ENCODE measurements around the gene ELMOD3.
A peak's percentile ranks its signal among the peaks of the same experiment; 100 is the strongest.
"Not testable (repeated sequence)": the region's sequence is repeated elsewhere in the genome, so short reads cannot be mapped to it uniquely, and the experiment has no call there.

The ELMOD3 gene

GRCh38 chr2:85405201-85406059, 50.9 kb downstream of the ELMOD3 start:
- no peak for DNase-seq

- no peak for DNase-seq
Measured at GRCh38 chr2:85409845-85410583, 55.4 kb downstream of the ELMOD3 start, which contains the start of gene CAPG. CAPG (minus strand) TSS chr2:85410366; CDS start chr2:85402145, 8,221 bp downstream.

- DNase-seq = no peak
Measured at GRCh38 chr2:85410584-85411404, 56.2 kb downstream of the ELMOD3 start.

GRCh38 chr2:85411405-85411748, 56.8 kb downstream of the ELMOD3 start:
- DNase-seq = no peak

GRCh38 chr2:85413592-85414420, 59.2 kb downstream of the ELMOD3 start:
- DNase-seq = no peak

- DNase-seq = not testable (repeated sequence)
Measured at GRCh38 chr2:85414421-85414759, 59.8 kb downstream of the ELMOD3 start.

- DNase-seq = no peak
Measured at GRCh38 chr2:85414761-85415553, 60.4 kb downstream of the ELMOD3 start.

GRCh38 chr2:85415980-85416650, 61.5 kb downstream of the ELMOD3 start:
- DNase-seq = no peak

GRCh38 chr2:85418132-85419008, 63.8 kb downstream of the ELMOD3 start, which contains the start of gene SH2D6:
SH2D6 (plus strand) TSS chr2:85418714; CDS start chr2:85429466, 10,752 bp downstream.
- DNase-seq = peak; percentile 44 to 87

GRCh38 chr2:85419009-85419675, 64.6 kb downstream of the ELMOD3 start:
- no peak for DNase-seq

- DNase-seq = peak in 1 of 2 experiments; percentile 64
Measured at GRCh38 chr2:85420536-85421259, 66.1 kb downstream of the ELMOD3 start.

- DNase-seq = no peak
Measured at GRCh38 chr2:85421260-85422071, 66.9 kb downstream of the ELMOD3 start.

GRCh38 chr2:85422072-85422457, 67.5 kb downstream of the ELMOD3 start:
- DNase-seq = no peak

GRCh38 chr2:85423525-85423924, 69.0 kb downstream of the ELMOD3 start:
- no peak for DNase-seq

- no peak for DNase-seq
Measured at GRCh38 chr2:85425588-85425987, 71.0 kb downstream of the ELMOD3 start.

- no peak for DNase-seq
Measured at GRCh38 chr2:85427300-85427835, 72.8 kb downstream of the ELMOD3 start.

GRCh38 chr2:85428343-85428881, 73.8 kb downstream of the ELMOD3 start:
- DNase-seq = no peak

Data from SW 1271 (cell line).